HepG2 (cell line): ENCODE measurements around the gene UBR1. TPM values are rescaled to one million over a fixed set of nuclear protein-coding genes. Genes with fewer than 3 reads are reported as not detected.

Source experiments
- ATAC-seq: fragments of 200-7000 bp; cut with Tn5 transposase; 3 replicates; pipeline ENCODE4 v1.9.1; 2020; ENCODE audit warnings: mild to moderate bottlenecking, moderate library complexity
- BruUV-seq: library from RNA; stranded (reverse); fragments of 400-500 nt; replicated peaks from 2 replicates; lab custom pipeline; 2021; lab: Mats Ljungman, UMichigan
- CTCF ChIA-PET: fragments of 300-600 bp; formaldehyde crosslinking; extraction: SDS; loops from one replicate; lab custom pipeline; 2021; ENCODE audit warnings: low total read pairs, inconsistent platforms, low intra/inter-chr PET ratio; lab: Yijun Ruan, JAX
- POLR2A ChIA-PET: fragments of 350-600 bp; sonication (Branson Sonifier 250); formaldehyde crosslinking; loops from one replicate; lab custom pipeline; 2020; ENCODE audit warnings: antibody characterized with exemption, inconsistent platforms; lab: Yijun Ruan, JAX
- DNase-seq: peaks from one replicate; pipeline ENCODE4 v3.0.0-alpha.2; 2015; ENCODE audit warnings: low spot score
- FAIRE-seq: peaks from 3 replicates; lab custom pipeline; 2011; peaks lifted over from hg19 to GRCh38; lab: Jason Lieb, UNC
- H2AFZ ChIP-seq: one replicate; pipeline ENCODE4 v1.6.1; 2011; ENCODE audit warnings: low read length, inconsistent platforms
- H3K27ac ChIP-seq: fragments of 300-600 bp; 3 replicates; pipeline ENCODE4 v1.8.0; 2011; ENCODE audit warnings: mixed run types, mild to moderate bottlenecking, mixed read lengths, low read length, inconsistent platforms; ENCODE audit not compliant: insufficient read depth; ENCODE audit errors: extremely low read length
- H3K27me3 ChIP-seq, 2 experiments: fragments of 200-600 bp in 1 of 2; 2 replicates in 1 of 2; 3 replicates in 1 of 2; pipeline versions ENCODE4 v1.6.0 to v1.8.0; 2011; ENCODE audit warnings: low read length in 2 of 2, mild to moderate bottlenecking in 2 of 2, moderate library complexity in 2 of 2, inconsistent platforms in 1 of 2; ENCODE audit not compliant: insufficient read depth in 2 of 2, control insufficient read depth in 1 of 2
- H3K36me3 ChIP-seq, 2 experiments: fragments of 200-600 bp in 1 of 2; replicated peaks in 1 of 2; 2 replicates in 1 of 2; 3 replicates in 1 of 2; pipeline versions ENCODE4 v1.5.1 to v1.8.0; 2011; ENCODE audit warnings: low read length in 2 of 2, inconsistent platforms in 1 of 2; ENCODE audit not compliant: insufficient read depth in 2 of 2, control insufficient read depth in 1 of 2
- H3K4me1 ChIP-seq: 2 replicates; pipeline ENCODE4 v1.5.1; 2012; ENCODE audit warnings: low read length, inconsistent platforms; ENCODE audit not compliant: insufficient read depth
- H3K4me2 ChIP-seq: 2 replicates; pipeline ENCODE4 v1.6.0; 2011; ENCODE audit warnings: low read depth, low read length, inconsistent platforms
- H3K4me3 ChIP-seq, 3 experiments: fragments of 200-600 bp in 1 of 3; sonication (generic), shearing (Covaris generic) in 1 of 3; replicated peaks in 1 of 3; 2 replicates each; pipeline ENCODE4 v1.5.1; 2011 to 2016; ENCODE audit warnings: low read length in 3 of 3, inconsistent platforms in 2 of 3, low read depth in 2 of 3, mild to moderate bottlenecking in 2 of 3, control low read depth in 1 of 3, mixed read lengths in 1 of 3; ENCODE audit not compliant: insufficient read depth in 1 of 3
- H3K79me2 ChIP-seq: one replicate; pipeline ENCODE4 v1.6.1; 2011; ENCODE audit warnings: low read length, inconsistent platforms; ENCODE audit not compliant: insufficient read depth
- H3K9ac ChIP-seq: 2 replicates; pipeline ENCODE4 v1.6.0; 2011; ENCODE audit warnings: mild to moderate bottlenecking, low read depth, low read length, inconsistent platforms; ENCODE audit not compliant: insufficient read depth
- H3K9me3 ChIP-seq: 2 replicates; pipeline ENCODE4 v1.5.1; 2012; ENCODE audit warnings: mild to moderate bottlenecking, low read length
- H4K20me1 ChIP-seq: 2 replicates; pipeline ENCODE4 v1.6.0; 2011; ENCODE audit warnings: inconsistent platforms, mild to moderate bottlenecking, low read length, moderate library complexity; ENCODE audit not compliant: insufficient read depth
- CBFB ChIP-seq: sonication (generic); formaldehyde crosslinking; IDR thresholded peaks from 2 replicates; pipeline ENCODE4 v1.4.0; 2020; ENCODE audit warnings: missing genetic modification reagents
- CEBPB ChIP-seq: IDR thresholded peaks from 2 replicates; pipeline ENCODE4 v1.6.1; 2011; ENCODE audit warnings: low read depth, low read length, improper control_type of control experiment, borderline replicate concordance
- CEBPG ChIP-seq: IDR thresholded peaks from 2 replicates; pipeline ENCODE4 v1.6.1; 2016
- KLF15 ChIP-seq: sonication (generic); formaldehyde crosslinking; IDR thresholded peaks from 2 replicates; pipeline ENCODE4 v1.8.1; 2023; ENCODE audit warnings: borderline replicate concordance, mild to moderate bottlenecking, inconsistent platforms, missing genetic modification reagents, mixed read lengths
- MXD1 ChIP-seq: sonication (generic); formaldehyde crosslinking; IDR thresholded peaks from 2 replicates; pipeline ENCODE4 v1.4.0; 2020; ENCODE audit warnings: mild to moderate bottlenecking, missing genetic modification reagents
- NFE2L1 ChIP-seq: sonication (generic); formaldehyde crosslinking; IDR thresholded peaks from 2 replicates; pipeline ENCODE4 v1.4.0; 2020; ENCODE audit warnings: missing genetic modification reagents, mild to moderate bottlenecking, borderline replicate concordance
- NPAS2 ChIP-seq: sonication (generic); formaldehyde crosslinking; IDR thresholded peaks from 2 replicates; pipeline ENCODE4 v1.8.0; 2022; ENCODE audit warnings: mild to moderate bottlenecking, missing genetic modification reagents, borderline replicate concordance
- ZFYVE20 ChIP-seq: sonication (generic); formaldehyde crosslinking; IDR thresholded peaks from 2 replicates; pipeline ENCODE4 v1.8.0; 2023; ENCODE audit warnings: low read depth, mild to moderate bottlenecking, moderate library complexity, missing genetic modification reagents, borderline replicate concordance
- ZNF296 ChIP-seq: sonication (generic); formaldehyde crosslinking; conservative IDR thresholded peaks from 2 replicates; pipeline ENCODE4 v1.5.0; 2020; ENCODE audit warnings: mild to moderate bottlenecking, missing genetic modification reagents
- ZNF646 ChIP-seq: sonication (generic); formaldehyde crosslinking; IDR thresholded peaks from 2 replicates; pipeline ENCODE4 v1.9.0; 2021; ENCODE audit warnings: mild to moderate bottlenecking, missing genetic modification reagents
- ZNF784 ChIP-seq: sonication (generic); formaldehyde crosslinking; IDR thresholded peaks from 2 replicates; pipeline ENCODE4 v1.5.1; 2020; ENCODE audit warnings: missing genetic modification reagents, mild to moderate bottlenecking, borderline replicate concordance
- WGBS: methylation state at CpG from one replicate; pipeline ENCODE4 v1.1.6; 2017; ENCODE audit warnings: low lambda C conversion rate; 5-methylcytosine and 5-hydroxymethylcytosine counted together
- in situ Hi-C: cut with HindIII; loops from 2 replicates; pipeline ENCODE4 v1.10.0; 2017; ENCODE audit warnings: low pct_unique_long_range_greater_than_20kb; ENCODE audit not compliant: extremely low pct_ligation_motif_present
- intact Hi-C: fragments of 100-400 bp; cut with micrococcal nuclease; formaldehyde crosslinking; loops from one replicate; pipeline ENCODE4 v1.10.0; 2022; ENCODE audit not compliant: unreplicated experiment
- polyA plus RNA-seq, 8 experiments: library from polyadenylated mRNA; depleted of rRNA in 3 of 8; stranded (reverse) in 7 of 8; unstranded in 1 of 8; fragments of >200 nt; fragmentation: Illumina TruSeq in 4 of 8; extraction: Trizol in 4 of 8; gene quantifications; 2 replicates each; pipeline versions ENCODE4 v1.2.1 to v1.2.3, GENCODE V29; 2011 to 2016; ENCODE audit warnings: low read depth in 4 of 8, missing spikeins in 1 of 8, mixed read lengths in 1 of 8; ENCODE audit not compliant: insufficient read depth in 1 of 8
- total RNA-seq, 5 experiments: library from RNA; depleted of rRNA; stranded (reverse); fragments of >200 nt; fragmentation: Illumina TruSeq; extraction: Trizol; gene quantifications; 2 replicates each; pipeline ENCODE4 v1.2.3, GENCODE V29; 2016; ENCODE audit warnings: low read depth in 1 of 5

The UBR1 gene
- total and polyA plus RNA-seq, 2 of the 13 experiments (the other 11 are each of a cell fraction or from before 2014, with no cell fraction given): 6.4 to 18.0 TPM

- ChIA-PET CTCF (no interaction called here), POLR2A (no interaction called here)
- no TSS peak for BruUV-seq
- Histone ChIP-seq H3K36me3 (no peaks in the 10 kb centered on the region), H3K4me1 (peaks cover 76% of the 10 kb centered on the region), H3K27ac (no peak overlapping the region), H3K4me2 (no peak overlapping the region), H3K27me3 (no peaks in the 10 kb centered on the region; a peak in 1 of 5 replicates), H3K9me3 (peaks cover 5% of the 10 kb centered on the region; the same call in 1 of the 2 replicates), H3K79me2 (no peaks in the 10 kb centered on the region), H3K9ac (no peak overlapping the region), H4K20me1 (no peaks in the 10 kb centered on the region), H2AFZ (no peak overlapping the region), H3K4me3 (no peak overlapping the region)
- FAIRE-seq: no peak
- TF ChIP-seq CBFB (CRISPR knock-in tag) (no peak), NFE2L1 (no peak), NPAS2 (CRISPR knock-in tag) (no peak), KLF15 (CRISPR knock-in tag) (no peak), ZNF646 (no peak), ZNF784 (CRISPR knock-in tag) (no peak), ZFYVE20 (CRISPR knock-in tag) (no peak), CEBPG (CRISPR knock-in tag) (peak; percentile 57), MXD1 (CRISPR knock-in tag) (no peak), CEBPB (peak; percentile 63; the same call in 1 of the 2 replicates), ZNF296 (CRISPR knock-in tag) (no peak)
- no peak for DNase-seq
- intact Hi-C loops: no loop called here
- 44% methylated on average over 6 of the region's 6 CpGs for WGBS
- no peak for ATAC-seq
- in situ Hi-C loops: no loop called here
Measured at GRCh38 chr15:43126356-43126755, 20.5 kb upstream of the UBR1 start.
